ENCODE measurements around the gene ORAI2. TPM values are rescaled to one million over a fixed set of nuclear protein-coding genes. Genes with fewer than 3 reads are reported as not detected.

ORAI2 gene
- polyA plus RNA-seq, 1 of the 3 experiments (the other 2 are of a cell fraction) = 85.8 TPM

GRCh38 chr7:102413611-102414010 lies 19.8 kb upstream of the ORAI2 start (continued):
- TF ChIP-seq, protein P1, sequence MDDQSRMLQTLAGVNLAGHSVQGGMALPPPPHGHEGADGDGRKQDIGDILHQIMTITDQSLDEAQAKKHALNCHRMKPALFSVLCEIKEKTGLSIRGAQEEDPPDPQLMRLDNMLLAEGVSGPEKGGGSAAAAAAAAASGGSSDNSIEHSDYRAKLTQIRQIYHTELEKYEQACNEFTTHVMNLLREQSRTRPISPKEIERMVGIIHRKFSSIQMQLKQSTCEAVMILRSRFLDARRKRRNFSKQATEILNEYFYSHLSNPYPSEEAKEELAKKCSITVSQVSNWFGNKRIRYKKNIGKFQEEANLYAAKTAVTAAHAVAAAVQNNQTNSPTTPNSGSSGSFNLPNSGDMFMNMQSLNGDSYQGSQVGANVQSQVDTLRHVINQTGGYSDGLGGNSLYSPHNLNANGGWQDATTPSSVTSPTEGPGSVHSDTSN (IDR thresholded peaks at IDR 0.05) = no peak

DNA sequence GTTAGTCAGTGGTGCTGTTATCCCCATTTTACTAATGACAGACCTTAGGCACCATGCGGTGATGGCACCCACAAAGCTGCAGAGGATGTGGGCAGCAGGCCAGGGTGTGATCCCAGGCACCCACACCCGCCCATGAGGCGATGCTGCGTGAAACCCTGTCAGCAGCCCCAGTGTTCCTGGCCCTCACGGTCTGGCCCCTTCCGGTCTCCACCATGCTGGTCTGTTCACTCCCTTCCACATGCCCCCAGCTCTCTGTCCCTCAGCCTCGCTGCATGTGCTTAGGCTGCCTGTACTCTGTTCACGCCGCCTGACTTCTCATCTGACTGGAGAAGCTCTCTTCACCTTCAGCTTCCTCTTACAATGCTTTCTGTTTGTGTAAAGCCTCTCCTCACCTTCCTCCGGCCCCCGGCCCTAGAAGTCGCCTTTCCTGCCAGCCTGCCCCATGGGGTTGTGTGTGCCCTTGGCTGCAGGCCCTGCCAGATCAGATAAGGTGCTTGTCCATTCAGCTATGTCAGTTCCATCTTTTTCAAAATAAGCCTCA lies 17.6 kb upstream of the ORAI2 start:
- no peaks in the 10 kb centered on the region for H3K27me3 ChIP-seq (ENCODE audit: insufficient read depth)
- H4K20me1 ChIP-seq (ENCODE audit: insufficient read depth) = peaks cover 14% of the 10 kb centered on the region
- no peak for TF ChIP-seq IRF3 (IDR thresholded peaks at IDR 0.05; ENCODE audit: low read depth, low read length)
- peak; percentile 48 for TF ChIP-seq GATA2 (CRISPR knock-in tag; IDR thresholded peaks at IDR 0.05)
- TF ChIP-seq MEF2A (IDR thresholded peaks at IDR 0.05; ENCODE audit: borderline replicate concordance, low read depth) = no peak
- TF ChIP-seq RAD21 (IDR thresholded peaks at IDR 0.05; ENCODE audit: low read length) = no peak
- TF ChIP-seq EZH2phosphoT487 (IDR thresholded peaks at IDR 0.05; ENCODE audit: borderline replicate concordance, low read depth) = no peak
- TF ChIP-seq, protein P2, sequence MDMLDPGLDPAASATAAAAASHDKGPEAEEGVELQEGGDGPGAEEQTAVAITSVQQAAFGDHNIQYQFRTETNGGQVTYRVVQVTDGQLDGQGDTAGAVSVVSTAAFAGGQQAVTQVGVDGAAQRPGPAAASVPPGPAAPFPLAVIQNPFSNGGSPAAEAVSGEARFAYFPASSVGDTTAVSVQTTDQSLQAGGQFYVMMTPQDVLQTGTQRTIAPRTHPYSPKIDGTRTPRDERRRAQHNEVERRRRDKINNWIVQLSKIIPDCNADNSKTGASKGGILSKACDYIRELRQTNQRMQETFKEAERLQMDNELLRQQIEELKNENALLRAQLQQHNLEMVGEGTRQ (IDR thresholded peaks at IDR 0.05; ENCODE audit: borderline replicate concordance, low read depth, low read length) = no peak
- TF ChIP-seq ZBTB33 (IDR thresholded peaks at IDR 0.05; ENCODE audit: borderline replicate concordance, low read depth) = no peak
- no peak for TF ChIP-seq MXI1 (IDR thresholded peaks at IDR 0.05; ENCODE audit: low read depth, low read length)
- peaks cover 40% of the 10 kb centered on the region for H3K79me2 ChIP-seq (ENCODE audit: insufficient read depth)
- H2AFZ ChIP-seq (ENCODE audit: low read depth) = no peak overlapping the region
- DNase-seq = peak; percentile 61
- no peaks in the 10 kb centered on the region for H3F3A ChIP-seq (replicated peaks; ENCODE audit: insufficient read depth)
- no peaks in the 10 kb centered on the region for H3K9me2 ChIP-seq
- H3K27ac ChIP-seq (ENCODE audit: low read depth in 2 of 2, low read length in 1 of 2) = peak overlapping the region in 1 of 2 experiments; percentile 11; a peak in 1 of 4 replicates
- no peak overlapping the region for H3K9ac ChIP-seq
- CTCF ChIA-PET = interaction anchor here (1.3 to 2.9 kb wide), 4 partner anchors 11 to 36 kb away, joined by 3 to 24 read pairs (median 4); no protein-coding TSS in a partner anchor
- POLR2A ChIA-PET = no interaction called here
- H3K4me1 ChIP-seq (ENCODE audit: control insufficient read depth in 1 of 2, insufficient read depth in 2 of 2, low read depth in 1 of 2, low read length in 1 of 2) = peaks cover 0 to 5% of the 10 kb centered on the region in 2 experiments; a peak in 1 of 4 replicates
- WGBS (ENCODE audit: low lambda C conversion rate) = 89% methylated on average over 12 of the region's 12 CpGs
- peaks cover 53 to 76% of the 10 kb centered on the region in 2 experiments for H3K36me3 ChIP-seq (replicated peaks in 1 of 2; ENCODE audit: control insufficient read depth in 1 of 2, insufficient read depth in 2 of 2, low read length in 1 of 2)
- H3K4me2 ChIP-seq = no peak overlapping the region
- H3K4me3 ChIP-seq (ENCODE audit: low read depth in 2 of 2, low read length in 1 of 2) = no peak overlapping the region
- H3K9me3 ChIP-seq = no peaks in the 10 kb centered on the region

All from SK-N-SH (cell line).